Liver (tissue), 9 donors: ENCODE data around the gene CYP24A1. TPM values are rescaled to one million over a fixed set of nuclear protein-coding genes. Genes with fewer than 3 reads are reported as not detected.

Source experiments
- DNase-seq: peaks from one replicate; pipeline ENCODE4 v3.0.0-alpha.2; 2017; ENCODE audit warnings: low spot score
- H3K27ac ChIP-seq, 2 donors: one replicate each; pipeline ENCODE4 v1.7.0; 2013; ENCODE audit warnings: inconsistent platforms in 2 of 2, low read length in 2 of 2, control low read depth in 1 of 2, low read depth in 1 of 2, mild to moderate bottlenecking in 1 of 2
- H3K27me3 ChIP-seq, 4 donors: one replicate each; pipeline versions ENCODE4 v1.6.1 to v1.7.0; 2013; ENCODE audit warnings: low read length in 3 of 4, inconsistent platforms in 1 of 4, mild to moderate bottlenecking in 1 of 4, moderate library complexity in 1 of 4; ENCODE audit not compliant: control insufficient read depth in 4 of 4, insufficient read depth in 4 of 4
- H3K36me3 ChIP-seq, 4 donors: one replicate each; pipeline versions ENCODE4 v1.6.1 to v1.7.0; 2013; ENCODE audit warnings: low read length in 3 of 4, mild to moderate bottlenecking in 3 of 4, low read depth in 1 of 4, moderate library complexity in 1 of 4; ENCODE audit not compliant: control insufficient read depth in 4 of 4, insufficient read depth in 3 of 4
- H3K4me1 ChIP-seq, 4 donors: one replicate each; pipeline versions ENCODE4 v1.6.1 to v1.7.0; 2013; ENCODE audit warnings: low read length in 3 of 4, mild to moderate bottlenecking in 3 of 4, moderate library complexity in 1 of 4; ENCODE audit not compliant: control insufficient read depth in 4 of 4, insufficient read depth in 4 of 4
- H3K4me3 ChIP-seq, 3 donors: one replicate each; pipeline versions ENCODE4 v1.6.1 to v1.7.0; 2013; ENCODE audit warnings: low read length in 3 of 3, control low read depth in 1 of 3, low read depth in 1 of 3, mild to moderate bottlenecking in 1 of 3
- H3K9ac ChIP-seq, 2 donors: one replicate each; pipeline ENCODE4 v1.7.0; 2013; ENCODE audit warnings: low read length in 2 of 2, mild to moderate bottlenecking in 2 of 2, moderate library complexity in 2 of 2, control low read depth in 1 of 2, low read depth in 1 of 2
- H3K9me3 ChIP-seq, 4 donors: one replicate each; pipeline versions ENCODE4 v1.6.1 to v1.7.0; 2013; ENCODE audit warnings: low read length in 3 of 4; ENCODE audit not compliant: control insufficient read depth in 4 of 4
- ATF3 ChIP-seq: IDR thresholded peaks from 2 replicates; pipeline ENCODE4 v1.6.1; 2016; ENCODE audit warnings: antibody characterized with exemption
- CTCF ChIP-seq: fragments of 150-350 bp; IDR thresholded peaks from 2 replicates; pipeline ENCODE4 v1.5.1; 2017; ENCODE audit warnings: improper control_type of control experiment, low read depth, low read length; ENCODE audit not compliant: missing input control
- EGR1 ChIP-seq, 2 donors: IDR thresholded peaks; 2 replicates each; pipeline ENCODE4 v1.6.1; 2016 to 2018; ENCODE audit warnings: antibody characterized with exemption in 2 of 2, low read depth in 2 of 2
- FOXA1 ChIP-seq: IDR thresholded peaks from 2 replicates; pipeline ENCODE4 v1.6.1; 2016; ENCODE audit warnings: antibody characterized with exemption
- FOXA2 ChIP-seq: IDR thresholded peaks from 2 replicates; pipeline ENCODE4 v1.6.1; 2016; ENCODE audit warnings: antibody characterized with exemption
- GABPA ChIP-seq, 2 donors: IDR thresholded peaks in 1 of 2; conservative IDR thresholded peaks in 1 of 2; 2 replicates each; pipeline ENCODE4 v1.6.1; 2016; ENCODE audit warnings: antibody characterized with exemption in 2 of 2, mild to moderate bottlenecking in 1 of 2, moderate library complexity in 1 of 2
- HNF4A ChIP-seq, 2 donors: conservative IDR thresholded peaks; 2 replicates each; pipeline ENCODE4 v1.6.1; 2016; ENCODE audit warnings: antibody characterized with exemption in 2 of 2, mild to moderate bottlenecking in 2 of 2
- HNF4G ChIP-seq: IDR thresholded peaks from 2 replicates; pipeline ENCODE4 v1.6.1; 2016; ENCODE audit warnings: antibody characterized with exemption
- JUND ChIP-seq, 2 donors: IDR thresholded peaks; 2 replicates each; pipeline ENCODE4 v1.6.1; 2016; ENCODE audit warnings: antibody characterized with exemption in 2 of 2
- MAX ChIP-seq: IDR thresholded peaks from 2 replicates; pipeline ENCODE4 v1.6.1; 2016; ENCODE audit warnings: antibody characterized with exemption
- NR2F2 ChIP-seq: IDR thresholded peaks from 2 replicates; pipeline ENCODE4 v1.6.1; 2016; ENCODE audit warnings: antibody characterized with exemption
- RAD21 ChIP-seq, 2 donors: IDR thresholded peaks; 2 replicates each; pipeline ENCODE4 v1.6.1; 2016; ENCODE audit warnings: antibody characterized with exemption in 2 of 2, mild to moderate bottlenecking in 2 of 2
- REST ChIP-seq: IDR thresholded peaks from 2 replicates; pipeline ENCODE4 v1.6.1; 2016; ENCODE audit warnings: antibody characterized with exemption, mild to moderate bottlenecking
- RXRA ChIP-seq, 2 donors: IDR thresholded peaks; 2 replicates each; pipeline ENCODE4 v1.6.1; 2017 to 2018; ENCODE audit warnings: antibody characterized with exemption in 2 of 2, mild to moderate bottlenecking in 1 of 2
- SP1 ChIP-seq: IDR thresholded peaks from 2 replicates; pipeline ENCODE4 v1.6.1; 2018; ENCODE audit warnings: antibody characterized with exemption, mild to moderate bottlenecking
- TAF1 ChIP-seq: conservative IDR thresholded peaks from 2 replicates; pipeline ENCODE4 v1.6.1; 2016; ENCODE audit warnings: antibody characterized with exemption, mild to moderate bottlenecking
- YY1 ChIP-seq: IDR thresholded peaks from 2 replicates; pipeline ENCODE4 v1.6.1; 2016; ENCODE audit warnings: antibody characterized with exemption, mild to moderate bottlenecking
- ZBTB33 ChIP-seq: IDR thresholded peaks from 2 replicates; pipeline ENCODE4 v1.6.1; 2016; ENCODE audit warnings: antibody characterized with exemption
- WGBS: extraction: QIAGEN DNeasy Blood & Tissue Kit; methylation state at CpG from one replicate; pipeline ENCODE4 v1.1.7; 2013; 5-methylcytosine and 5-hydroxymethylcytosine counted together
- polyA plus RNA-seq, 2 donors: library from polyadenylated mRNA; stranded (reverse) in 1 of 2; unstranded in 1 of 2; fragments of 200-250 nt in 1 of 2; fragments of >200 nt in 1 of 2; fragmentation: Nextera tagmentation in 1 of 2; extraction: Ambion mirVana in 1 of 2; gene quantifications; one replicate each; pipeline versions ENCODE4 v1.2.1 to v1.2.3, GENCODE V29; 2013 to 2015
- total RNA-seq, 2 donors: library from RNA; depleted of rRNA; stranded (reverse); fragments of >200 nt; gene quantifications; one replicate each; pipeline ENCODE4 v1.2.3, GENCODE V29; 2014
- donor health status: healthy.
- donor health status: healthy.
- donor health status: healthy.
- donor health status: healthy.
- donor health status: healthy.

The CYP24A1 gene
- total and polyA plus RNA-seq, 4 donors, result not detected

- TF ChIP-seq GABPA (IDR thresholded peaks at IDR 0.05 in 1 of 2, conservative IDR thresholded peaks at IDR 0.05 in 1 of 2) (no peak), HNF4G (no peak), FOXA1 (no peak), YY1 (no peak), JUND (IDR thresholded peaks at IDR 0.05) (no peak), NR2F2 (no peak), RXRA (IDR thresholded peaks at IDR 0.05) (no peak), MAX (no peak), EGR1 (IDR thresholded peaks at IDR 0.05; ENCODE audit: low read depth in 2 of 2) (no peak), ZBTB33 (no peak)
Observed at GRCh38 chr20:54151511-54152226, 22.1 kb downstream of the CYP24A1 start (continued).

GRCh38 chr20:54151075-54151439, 22.7 kb downstream of the CYP24A1 start:
- Histone ChIP-seq H3K27ac (no peak overlapping the region), H3K9ac (no peak overlapping the region), H3K9me3 (no peaks in the 10 kb centered on the region), H3K36me3 (no peaks in the 10 kb centered on the region), H3K27me3 (no peaks in the 10 kb centered on the region), H3K4me3 (no peak overlapping the region), H3K4me1 (peaks cover 0 to 4% (median 0%) of the 10 kb centered on the region in 4 donors)
- WGBS, result 60% methylated on average over 2 of the region's 2 CpGs
- TF ChIP-seq JUND (IDR thresholded peaks at IDR 0.05), result no peak
- TF ChIP-seq ATF3, result no peak
- no peak for TF ChIP-seq YY1
- TF ChIP-seq NR2F2, result no peak
- no peak for TF ChIP-seq MAX
- TF ChIP-seq EGR1 (IDR thresholded peaks at IDR 0.05; ENCODE audit: low read depth in 2 of 2), result no peak
- no peak for TF ChIP-seq HNF4G
- TF ChIP-seq TAF1, result no peak
- no peak for TF ChIP-seq GABPA (IDR thresholded peaks at IDR 0.05 in 1 of 2, conservative IDR thresholded peaks at IDR 0.05 in 1 of 2)
- TF ChIP-seq RXRA (IDR thresholded peaks at IDR 0.05), result no peak
- TF ChIP-seq FOXA2, result no peak
- TF ChIP-seq CTCF, result no peak
- TF ChIP-seq REST, result no peak
- no peak for TF ChIP-seq FOXA1
- TF ChIP-seq HNF4A (conservative IDR thresholded peaks at IDR 0.05), result no peak
- no peak for TF ChIP-seq SP1
- TF ChIP-seq RAD21 (IDR thresholded peaks at IDR 0.05), result no peak
- TF ChIP-seq ZBTB33, result no peak
- DNase-seq, result no peak
